ENCODE data around the gene INTS11.

INTS11 gene

DNA sequence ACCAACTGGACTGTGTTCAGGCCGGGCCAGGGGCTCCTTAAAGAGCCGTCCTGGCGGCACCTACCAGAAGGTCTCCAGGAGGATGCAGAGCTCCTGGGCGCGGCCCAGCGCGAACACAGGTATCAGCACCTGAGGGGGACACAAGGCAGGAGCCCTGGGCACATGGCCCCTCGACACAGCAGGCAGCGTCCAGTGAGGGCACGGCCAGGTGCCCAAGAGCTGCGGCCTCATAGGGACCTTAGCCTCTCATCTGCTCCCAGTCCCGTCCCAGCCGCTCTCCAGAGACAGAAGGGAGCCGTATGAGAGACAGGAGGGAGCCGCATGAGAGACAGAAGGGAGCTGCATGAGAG, 10.2 kb downstream of the INTS11 start:
- TF ChIP-seq, protein P1, sequence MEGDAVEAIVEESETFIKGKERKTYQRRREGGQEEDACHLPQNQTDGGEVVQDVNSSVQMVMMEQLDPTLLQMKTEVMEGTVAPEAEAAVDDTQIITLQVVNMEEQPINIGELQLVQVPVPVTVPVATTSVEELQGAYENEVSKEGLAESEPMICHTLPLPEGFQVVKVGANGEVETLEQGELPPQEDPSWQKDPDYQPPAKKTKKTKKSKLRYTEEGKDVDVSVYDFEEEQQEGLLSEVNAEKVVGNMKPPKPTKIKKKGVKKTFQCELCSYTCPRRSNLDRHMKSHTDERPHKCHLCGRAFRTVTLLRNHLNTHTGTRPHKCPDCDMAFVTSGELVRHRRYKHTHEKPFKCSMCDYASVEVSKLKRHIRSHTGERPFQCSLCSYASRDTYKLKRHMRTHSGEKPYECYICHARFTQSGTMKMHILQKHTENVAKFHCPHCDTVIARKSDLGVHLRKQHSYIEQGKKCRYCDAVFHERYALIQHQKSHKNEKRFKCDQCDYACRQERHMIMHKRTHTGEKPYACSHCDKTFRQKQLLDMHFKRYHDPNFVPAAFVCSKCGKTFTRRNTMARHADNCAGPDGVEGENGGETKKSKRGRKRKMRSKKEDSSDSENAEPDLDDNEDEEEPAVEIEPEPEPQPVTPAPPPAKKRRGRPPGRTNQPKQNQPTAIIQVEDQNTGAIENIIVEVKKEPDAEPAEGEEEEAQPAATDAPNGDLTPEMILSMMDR (IDR thresholded peaks at IDR 0.05; ENCODE audit: low read depth, low read length, missing control alignments): no peak
- no peak overlapping the region for H3K27ac ChIP-seq
- DNase-seq: no peak
- no peaks in the 10 kb centered on the region for H3K27me3 ChIP-seq (replicated peaks)
- in situ Hi-C loops (cut with HindIII; ENCODE audit: low pct_ligation_motif_present, low sequenced_read_pairs): no loop called here
- no peak overlapping the region for H3K4me3 ChIP-seq (ENCODE audit: low read depth, low read length)
- H3K36me3 ChIP-seq (replicated peaks): peaks cover 58% of the 10 kb centered on the region

DNA sequence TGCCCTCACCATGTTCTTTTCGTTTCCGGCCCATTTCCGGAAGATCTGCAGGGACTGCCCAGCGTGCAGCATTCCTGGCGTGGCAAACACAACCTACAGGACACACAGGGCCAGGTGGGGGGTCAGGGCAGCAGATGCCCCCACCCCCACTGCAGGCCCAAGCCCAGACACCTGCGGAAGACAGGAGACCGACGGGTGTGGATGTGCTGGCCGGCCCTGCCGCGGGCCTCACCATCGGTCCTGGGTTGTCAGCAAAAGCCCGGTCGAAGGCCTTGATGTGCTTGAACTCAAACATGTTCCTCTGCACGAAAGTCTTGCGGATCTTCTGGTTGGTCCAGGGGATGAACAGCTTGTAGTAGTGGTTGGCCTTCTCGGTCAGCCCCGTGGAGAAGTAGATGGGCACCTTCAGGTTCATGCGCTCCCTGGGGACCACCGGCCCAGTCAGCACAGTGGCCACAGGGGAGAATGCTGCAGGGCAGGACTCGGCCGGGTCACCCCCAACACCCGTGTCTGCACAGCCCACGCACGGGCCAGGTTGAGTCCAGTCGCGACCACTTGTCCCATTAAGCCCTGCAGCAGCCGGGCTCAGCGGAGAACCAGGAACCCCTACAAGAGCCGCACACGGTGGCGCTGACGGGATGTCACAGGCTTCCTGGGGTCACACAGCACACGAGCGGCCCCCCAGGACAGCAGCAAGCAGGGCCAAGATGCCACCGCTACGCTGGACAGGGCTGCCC, 10.8 kb downstream of the INTS11 start:
- Histone ChIP-seq H3K36me3 (replicated peaks) (peaks cover 52% of the 10 kb centered on the region), H3K27ac (no peak overlapping the region), H3K27me3 (replicated peaks) (no peaks in the 10 kb centered on the region), H3K4me3 (ENCODE audit: low read depth, low read length) (no peak overlapping the region)
- TF ChIP-seq, protein P1 (IDR thresholded peaks at IDR 0.05; ENCODE audit: low read depth, low read length, missing control alignments): no peak
- in situ Hi-C loops (cut with HindIII; ENCODE audit: low pct_ligation_motif_present, low sequenced_read_pairs): no loop called here
- DNase-seq: no peak

DNA sequence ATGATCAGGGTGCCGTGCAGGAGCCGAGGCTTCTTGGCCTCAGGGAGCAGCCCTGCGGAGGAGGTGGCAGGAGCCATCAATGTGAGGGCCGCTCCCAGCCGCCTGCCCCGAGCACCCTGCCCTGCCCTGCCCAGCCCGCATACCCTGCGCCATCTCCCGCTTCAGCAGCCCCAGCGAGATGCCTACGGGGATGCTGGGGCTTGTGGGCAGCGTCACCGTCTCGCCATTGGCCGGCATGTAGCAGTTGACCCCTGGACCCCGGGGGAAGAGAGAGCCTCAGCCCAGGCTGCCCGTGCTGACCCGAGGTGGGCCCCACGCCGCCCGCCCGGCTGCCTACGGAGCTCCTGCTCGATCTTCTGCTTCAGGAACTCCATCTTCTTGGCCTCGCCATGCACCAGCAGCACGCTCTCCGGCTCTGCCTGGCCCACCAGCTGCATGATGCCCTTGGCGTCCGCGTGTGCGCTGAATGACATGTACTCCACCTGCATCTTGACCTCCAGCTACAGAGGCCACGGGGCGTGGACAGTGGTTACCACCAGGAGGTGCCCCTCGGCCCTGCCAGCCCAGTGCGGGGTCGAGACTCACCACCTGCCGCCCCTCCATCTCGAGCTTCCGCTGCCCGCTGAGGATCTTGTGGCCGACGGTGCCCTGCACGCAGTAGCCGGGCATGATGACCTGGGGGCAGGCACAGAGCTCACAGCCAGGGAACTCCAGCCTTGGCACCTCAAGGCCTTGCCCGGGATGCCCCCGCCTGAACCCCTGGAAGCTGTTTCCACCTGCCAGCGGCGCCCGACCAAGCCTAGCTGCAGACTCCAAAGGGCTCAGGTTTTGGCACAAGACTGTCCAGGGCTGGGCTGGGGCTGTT, 11.8 kb downstream of the INTS11 start:
- no peak overlapping the region for H3K27ac ChIP-seq
- in situ Hi-C loops (cut with HindIII; ENCODE audit: low pct_ligation_motif_present, low sequenced_read_pairs): no loop called here
- no peaks in the 10 kb centered on the region for H3K27me3 ChIP-seq (replicated peaks)
- DNase-seq: no peak
- no peak overlapping the region for H3K4me3 ChIP-seq (ENCODE audit: low read depth, low read length)
- TF ChIP-seq, protein P1 (IDR thresholded peaks at IDR 0.05; ENCODE audit: low read depth, low read length, missing control alignments): no peak
- peaks cover 52% of the 10 kb centered on the region for H3K36me3 ChIP-seq (replicated peaks)

DNA sequence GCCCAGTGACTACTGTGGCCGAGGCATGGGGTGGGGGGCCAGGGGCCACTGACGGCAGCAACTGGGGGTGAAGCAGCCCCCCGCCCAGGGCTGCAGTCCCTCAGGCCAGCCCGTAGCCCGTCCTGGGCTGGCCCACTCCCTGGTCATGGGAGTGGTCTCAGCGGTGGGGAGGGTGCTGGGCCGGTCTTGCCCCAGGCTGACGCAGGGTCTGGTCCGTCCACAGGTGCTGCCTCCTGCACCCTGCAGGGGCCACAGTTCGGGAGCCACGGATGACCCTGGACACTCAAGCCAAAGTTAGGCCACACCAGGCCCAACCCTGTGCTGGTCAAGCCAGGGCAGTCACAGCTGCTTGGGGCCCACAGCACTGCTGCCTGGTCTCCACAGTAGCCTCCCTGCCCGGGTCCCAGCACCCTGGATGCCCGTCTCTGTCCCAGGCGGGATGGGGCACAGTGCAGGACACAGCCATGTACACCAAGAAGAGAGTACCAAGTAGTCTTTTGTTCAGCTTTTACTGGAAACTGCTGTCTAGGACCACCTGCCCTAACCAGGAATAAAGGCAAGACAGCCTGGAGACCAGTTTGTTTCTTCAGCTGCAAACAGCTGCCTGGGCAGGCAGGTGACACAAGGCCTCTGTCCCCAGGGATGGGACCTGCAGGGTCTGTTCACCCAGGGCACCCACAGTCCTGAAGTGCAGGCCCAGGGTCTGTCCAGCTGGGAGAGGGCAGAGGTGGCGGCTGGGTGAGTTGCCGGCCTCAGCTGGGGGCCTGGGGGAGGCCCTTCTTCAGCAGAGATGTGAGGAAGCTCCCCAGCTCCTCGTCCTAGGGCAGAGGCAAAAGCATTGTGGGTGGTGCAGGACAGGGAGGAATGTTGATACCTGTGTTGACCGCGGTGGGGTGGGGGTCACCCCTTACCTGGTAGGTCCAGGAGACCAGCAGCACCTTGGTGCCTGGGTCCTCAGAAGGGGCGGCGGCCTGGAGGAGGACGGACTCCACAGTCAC, 13.1 kb downstream of the INTS11 start:
- no peak overlapping the region for H3K27ac ChIP-seq
- no peak overlapping the region for H3K4me3 ChIP-seq (ENCODE audit: low read depth, low read length)
- DNase-seq: no peak
- H3K27me3 ChIP-seq (replicated peaks): no peaks in the 10 kb centered on the region
- TF ChIP-seq, protein P1 (IDR thresholded peaks at IDR 0.05; ENCODE audit: low read depth, low read length, missing control alignments): no peak
- H3K36me3 ChIP-seq (replicated peaks): peaks cover 52% of the 10 kb centered on the region
- in situ Hi-C loops (cut with HindIII; ENCODE audit: low pct_ligation_motif_present, low sequenced_read_pairs): no loop called here

DNA sequence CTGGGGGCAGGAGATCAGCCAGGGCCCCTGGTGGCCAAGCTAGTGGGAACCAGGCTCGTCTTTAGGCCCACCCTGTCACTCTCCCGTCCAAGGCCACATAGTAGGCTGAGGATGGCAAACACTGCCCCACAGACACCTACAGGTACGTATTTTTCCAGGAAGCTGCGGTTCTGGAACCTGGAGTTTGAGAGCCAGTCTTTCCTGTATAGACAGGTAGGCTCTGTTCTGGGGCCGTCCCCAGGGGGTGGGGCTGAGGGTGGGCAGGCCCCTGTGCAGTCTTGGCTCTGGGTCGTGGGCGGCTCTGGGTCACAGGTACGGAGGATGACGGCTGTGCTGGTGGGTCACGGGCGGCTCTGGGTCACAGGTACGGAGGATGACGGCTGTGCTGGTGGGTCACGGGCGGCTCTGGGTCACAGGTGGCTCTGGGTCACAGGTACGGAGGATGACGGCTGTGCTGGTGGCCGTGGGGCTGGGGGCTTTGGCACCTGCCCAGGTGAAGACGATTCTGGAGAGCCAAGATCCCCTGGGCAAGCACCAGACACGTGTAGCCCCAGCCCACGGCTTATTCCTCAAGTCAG, 13.9 kb downstream of the INTS11 start:
- Histone ChIP-seq H3K36me3 (replicated peaks) (peaks cover 52% of the 10 kb centered on the region), H3K4me3 (ENCODE audit: low read depth, low read length) (no peak overlapping the region), H3K27ac (no peak overlapping the region), H3K27me3 (replicated peaks) (no peaks in the 10 kb centered on the region)
- in situ Hi-C loops (cut with HindIII; ENCODE audit: low pct_ligation_motif_present, low sequenced_read_pairs): no loop called here
- DNase-seq: no peak
- TF ChIP-seq, protein P1 (IDR thresholded peaks at IDR 0.05; ENCODE audit: low read depth, low read length, missing control alignments): peak; percentile 1
